Testis (tissue), 2 donors: ENCODE measurements around the gene GABRB1.
"Not testable (repeated sequence)": the region's sequence is repeated elsewhere in the genome, so short reads cannot be mapped to it uniquely, and the experiment has no call there.

Source experiments
- POLR2A ChIP-seq: fragments of 450-650 bp; IDR thresholded peaks from one replicate; pipeline ENCODE4 v1.6.1; 2017; ENCODE audit warnings: antibody characterized with exemption, mild to moderate bottlenecking, moderate library complexity
- TF ChIP-seq, protein P1 (sequence below), 3 experiments: fragments of 450-650 bp in 2 of 3; fragments of 200-600 bp in 1 of 3; sonication (generic) in 1 of 3; IDR thresholded peaks; one replicate each; pipeline ENCODE4 v1.5.1; 2016 to 2019; ENCODE audit warnings: antibody characterized with exemption in 3 of 3, mild to moderate bottlenecking in 2 of 3, moderate library complexity in 1 of 3

DNA sequence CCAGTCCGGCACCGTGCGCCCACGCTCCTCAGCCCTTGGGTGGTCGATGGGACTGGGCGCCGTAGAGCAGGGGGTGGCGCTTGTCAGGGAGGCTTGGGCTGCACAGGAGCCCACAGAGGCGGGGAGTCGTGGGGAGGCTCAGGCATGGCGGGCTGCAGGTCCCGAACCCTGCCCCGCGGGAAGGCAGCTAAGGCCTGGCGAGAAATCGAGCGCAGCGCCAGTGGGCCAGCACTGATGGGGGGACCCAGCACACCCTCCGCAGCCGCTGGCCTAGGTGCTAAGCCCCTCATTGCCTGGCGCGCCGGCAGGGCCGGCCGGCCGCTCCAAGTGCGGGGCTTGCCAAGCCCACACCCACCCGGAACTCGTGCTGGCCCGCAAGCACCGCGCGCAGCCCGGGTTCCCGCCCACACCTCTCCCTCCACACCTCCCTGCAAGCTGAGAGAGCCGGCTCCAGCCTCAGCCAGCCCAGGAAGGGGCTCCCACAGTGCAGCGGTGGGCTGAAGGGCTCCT, 346.7 kb downstream of the GABRB1 start:
- TF ChIP-seq, protein P1, sequence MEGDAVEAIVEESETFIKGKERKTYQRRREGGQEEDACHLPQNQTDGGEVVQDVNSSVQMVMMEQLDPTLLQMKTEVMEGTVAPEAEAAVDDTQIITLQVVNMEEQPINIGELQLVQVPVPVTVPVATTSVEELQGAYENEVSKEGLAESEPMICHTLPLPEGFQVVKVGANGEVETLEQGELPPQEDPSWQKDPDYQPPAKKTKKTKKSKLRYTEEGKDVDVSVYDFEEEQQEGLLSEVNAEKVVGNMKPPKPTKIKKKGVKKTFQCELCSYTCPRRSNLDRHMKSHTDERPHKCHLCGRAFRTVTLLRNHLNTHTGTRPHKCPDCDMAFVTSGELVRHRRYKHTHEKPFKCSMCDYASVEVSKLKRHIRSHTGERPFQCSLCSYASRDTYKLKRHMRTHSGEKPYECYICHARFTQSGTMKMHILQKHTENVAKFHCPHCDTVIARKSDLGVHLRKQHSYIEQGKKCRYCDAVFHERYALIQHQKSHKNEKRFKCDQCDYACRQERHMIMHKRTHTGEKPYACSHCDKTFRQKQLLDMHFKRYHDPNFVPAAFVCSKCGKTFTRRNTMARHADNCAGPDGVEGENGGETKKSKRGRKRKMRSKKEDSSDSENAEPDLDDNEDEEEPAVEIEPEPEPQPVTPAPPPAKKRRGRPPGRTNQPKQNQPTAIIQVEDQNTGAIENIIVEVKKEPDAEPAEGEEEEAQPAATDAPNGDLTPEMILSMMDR (IDR thresholded peaks at IDR 0.05) = not testable (repeated sequence)
- TF ChIP-seq POLR2A = not testable (repeated sequence)
